GM15510 (cell line): ENCODE results near the gene RARRES1.

Experiments
- POLR2A ChIP-seq: IDR thresholded peaks from 3 replicates; pipeline ENCODE4 v1.6.1; 2011; ENCODE audit warnings: borderline replicate concordance; ENCODE audit not compliant: insufficient read length; ENCODE audit errors: extremely low read depth

Gene RARRES1

GRCh38 chr3:158728851-158729250, 3.4 kb downstream of the RARRES1 start:
- no peak for TF ChIP-seq POLR2A

GRCh38 chr3:158728061-158728377, 4.2 kb downstream of the RARRES1 start:
- no peak for TF ChIP-seq POLR2A

GRCh38 chr3:158727206-158728060, 4.8 kb downstream of the RARRES1 start:
- TF ChIP-seq POLR2A: no peak

- no peak for TF ChIP-seq POLR2A
These were observed 6.8 kb downstream of the RARRES1 start for GRCh38 chr3:158725348-158726011.

- TF ChIP-seq POLR2A: no peak
These were observed 8.3 kb downstream of the RARRES1 start for GRCh38 chr3:158723991-158724390.

GRCh38 chr3:158722108-158722507, 10.1 kb downstream of the RARRES1 start:
- TF ChIP-seq POLR2A: no peak

GRCh38 chr3:158718490-158719170, 13.6 kb downstream of the RARRES1 start:
- no peak for TF ChIP-seq POLR2A

GRCh38 chr3:158717576-158717975, 14.7 kb downstream of the RARRES1 start:
- TF ChIP-seq POLR2A: no peak

- no peak for TF ChIP-seq POLR2A
These were observed 19.2 kb downstream of the RARRES1 start for GRCh38 chr3:158713094-158713499.

GRCh38 chr3:158712443-158712842, 19.8 kb downstream of the RARRES1 start:
- TF ChIP-seq POLR2A: no peak

GRCh38 chr3:158711886-158712285, 20.4 kb downstream of the RARRES1 start:
- TF ChIP-seq POLR2A: no peak

- no peak for TF ChIP-seq POLR2A
These were observed 21.7 kb downstream of the RARRES1 start for GRCh38 chr3:158710601-158711000.

- no peak for TF ChIP-seq POLR2A
These were observed 22.6 kb downstream of the RARRES1 start for GRCh38 chr3:158709666-158710083.

GRCh38 chr3:158703566-158703965, 28.7 kb downstream of the RARRES1 start:
- TF ChIP-seq POLR2A: no peak

- no peak for TF ChIP-seq POLR2A
These were observed 29.3 kb downstream of the RARRES1 start for GRCh38 chr3:158702815-158703481.
